Body of pancreas (tissue), 4 donors: Measurements from ENCODE around the gene POU2AF1.

Source experiments
- POLR2A ChIP-seq, 3 donors: fragments of 450-650 bp; IDR thresholded peaks; one replicate each; pipeline ENCODE4 v1.6.1; 2016; ENCODE audit warnings: antibody characterized with exemption in 3 of 3, mild to moderate bottlenecking in 2 of 3
- TF ChIP-seq, protein P1 (sequence below), 7 experiments: fragments of 450-650 bp in 4 of 7; fragments of 200-600 bp in 3 of 7; sonication (generic) in 3 of 7; IDR thresholded peaks; one replicate each; pipeline ENCODE4 v1.5.1; 2016 to 2019; ENCODE audit warnings: antibody characterized with exemption in 7 of 7

DNA sequence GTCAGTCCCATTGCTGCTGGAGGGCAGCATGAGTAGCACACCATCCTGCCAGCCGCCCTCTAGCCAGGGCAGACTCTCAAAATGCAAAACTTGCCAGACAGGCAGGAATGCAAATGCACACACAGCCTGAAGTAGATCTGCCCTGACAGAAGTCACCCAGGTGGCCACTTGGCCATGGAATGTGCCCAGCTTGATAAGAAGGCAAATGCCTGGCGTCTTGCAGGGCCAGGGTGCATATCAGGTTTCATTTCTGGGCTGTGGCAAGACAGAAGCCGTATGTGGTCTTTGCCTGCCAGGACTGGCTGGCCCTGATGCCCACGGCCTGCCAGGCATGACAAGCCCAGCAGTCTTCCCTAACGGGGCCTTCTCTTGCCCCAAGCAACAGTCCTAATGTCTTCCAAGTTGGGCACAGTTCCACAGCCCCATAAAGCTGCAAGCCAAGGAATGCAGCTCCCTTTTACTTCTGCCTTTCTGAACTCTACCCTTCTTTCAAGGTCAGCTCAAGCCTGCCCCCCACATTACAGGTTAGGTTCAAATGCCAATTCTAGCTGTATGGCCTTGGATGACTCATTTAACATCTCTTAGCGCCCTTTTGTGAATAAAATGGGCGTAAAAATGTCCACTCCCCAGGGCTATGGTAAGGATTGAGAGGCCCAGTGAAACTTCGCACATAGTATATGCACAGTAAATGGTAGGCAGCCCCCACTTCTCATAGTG is 51.0 kb downstream of the POU2AF1 start:
- TF ChIP-seq, protein P1, sequence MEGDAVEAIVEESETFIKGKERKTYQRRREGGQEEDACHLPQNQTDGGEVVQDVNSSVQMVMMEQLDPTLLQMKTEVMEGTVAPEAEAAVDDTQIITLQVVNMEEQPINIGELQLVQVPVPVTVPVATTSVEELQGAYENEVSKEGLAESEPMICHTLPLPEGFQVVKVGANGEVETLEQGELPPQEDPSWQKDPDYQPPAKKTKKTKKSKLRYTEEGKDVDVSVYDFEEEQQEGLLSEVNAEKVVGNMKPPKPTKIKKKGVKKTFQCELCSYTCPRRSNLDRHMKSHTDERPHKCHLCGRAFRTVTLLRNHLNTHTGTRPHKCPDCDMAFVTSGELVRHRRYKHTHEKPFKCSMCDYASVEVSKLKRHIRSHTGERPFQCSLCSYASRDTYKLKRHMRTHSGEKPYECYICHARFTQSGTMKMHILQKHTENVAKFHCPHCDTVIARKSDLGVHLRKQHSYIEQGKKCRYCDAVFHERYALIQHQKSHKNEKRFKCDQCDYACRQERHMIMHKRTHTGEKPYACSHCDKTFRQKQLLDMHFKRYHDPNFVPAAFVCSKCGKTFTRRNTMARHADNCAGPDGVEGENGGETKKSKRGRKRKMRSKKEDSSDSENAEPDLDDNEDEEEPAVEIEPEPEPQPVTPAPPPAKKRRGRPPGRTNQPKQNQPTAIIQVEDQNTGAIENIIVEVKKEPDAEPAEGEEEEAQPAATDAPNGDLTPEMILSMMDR (IDR thresholded peaks at IDR 0.05): peak in 1 of 7 experiments; percentile 19
- TF ChIP-seq POLR2A (IDR thresholded peaks at IDR 0.05): peak in 1 of 3 donors; percentile 15
